ENCODE measurements around the gene RTEL1. TPM values are rescaled to one million over a fixed set of nuclear protein-coding genes. Genes with fewer than 3 reads are reported as not detected.
"Not testable (repeated sequence)": the region's sequence is repeated elsewhere in the genome, so short reads cannot be mapped to it uniquely, and the experiment has no call there.

RTEL1 gene
- total RNA-seq, 2 experiments from 2014 or later, result 49.8 to 54.3 TPM

DNA sequence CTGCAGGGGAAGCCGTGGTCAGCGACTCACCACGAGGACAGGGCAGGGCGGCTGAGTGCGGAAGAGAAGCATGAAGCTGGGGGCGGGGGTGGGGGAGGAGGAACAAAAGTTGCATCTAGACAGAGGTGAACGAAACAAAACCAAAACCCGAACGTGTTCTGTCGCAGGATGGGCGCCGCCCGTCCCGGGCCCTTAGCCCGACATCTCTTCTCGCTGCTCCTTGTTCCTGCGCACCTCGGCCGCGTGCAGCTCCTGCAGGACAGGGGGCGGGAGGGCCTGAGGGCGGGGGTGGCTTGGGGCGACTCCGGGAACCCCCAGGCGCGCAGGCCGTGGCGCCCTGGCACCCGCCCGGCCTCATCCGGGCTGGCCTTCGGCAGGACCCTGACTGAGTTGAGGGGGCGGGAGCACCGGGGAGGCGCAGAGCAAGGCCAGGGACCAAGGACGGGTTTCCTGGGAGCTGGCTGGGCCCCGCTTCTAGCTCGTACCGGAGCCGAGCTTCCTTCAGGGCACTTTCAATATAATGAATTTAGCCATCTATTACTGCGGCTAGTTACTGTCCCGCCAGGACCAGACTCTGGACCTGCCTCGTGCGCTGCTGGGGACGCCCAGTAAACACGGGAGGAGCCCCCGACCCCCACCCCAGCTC is 16.8 kb upstream of the RTEL1 start:
- H3K4me1 Mint-ChIP-seq (ENCODE audit: low read depth), result peaks cover 27% of the 10 kb centered on the region
- H3K9me3 Mint-ChIP-seq (ENCODE audit: insufficient read depth), result no peaks in the 10 kb centered on the region
- no peaks in the 10 kb centered on the region for H3K27me3 Mint-ChIP-seq (ENCODE audit: low read depth)
- CTCF ChIA-PET, result interaction anchor here (0.7 to 2.6 kb wide), 30 partner anchors 9 to 416 kb away, joined by 3 to 39 read pairs (median 4); partner anchors contain the start of genes ARFRP1, GMEB2, PPDPF and PTK6
- peaks cover 6% of the 10 kb centered on the region for H3K36me3 Mint-ChIP-seq (ENCODE audit: low read depth)
- ATAC-seq, result peak; percentile 44
- H3K4me3 Mint-ChIP-seq, result peak overlapping the region; percentile 74
- H3K27ac Mint-ChIP-seq, result peak overlapping the region; percentile 74
- peak; percentile 77 for DNase-seq
- POLR2A ChIA-PET, result interaction anchor here (0.6 to 2.5 kb wide), 16 partner anchors 9 to 228 kb away, joined by 3 to 34 read pairs (median 4); partner anchors contain the start of genes ARFRP1, GMEB2, HELZ2 and PPDPF

DNA sequence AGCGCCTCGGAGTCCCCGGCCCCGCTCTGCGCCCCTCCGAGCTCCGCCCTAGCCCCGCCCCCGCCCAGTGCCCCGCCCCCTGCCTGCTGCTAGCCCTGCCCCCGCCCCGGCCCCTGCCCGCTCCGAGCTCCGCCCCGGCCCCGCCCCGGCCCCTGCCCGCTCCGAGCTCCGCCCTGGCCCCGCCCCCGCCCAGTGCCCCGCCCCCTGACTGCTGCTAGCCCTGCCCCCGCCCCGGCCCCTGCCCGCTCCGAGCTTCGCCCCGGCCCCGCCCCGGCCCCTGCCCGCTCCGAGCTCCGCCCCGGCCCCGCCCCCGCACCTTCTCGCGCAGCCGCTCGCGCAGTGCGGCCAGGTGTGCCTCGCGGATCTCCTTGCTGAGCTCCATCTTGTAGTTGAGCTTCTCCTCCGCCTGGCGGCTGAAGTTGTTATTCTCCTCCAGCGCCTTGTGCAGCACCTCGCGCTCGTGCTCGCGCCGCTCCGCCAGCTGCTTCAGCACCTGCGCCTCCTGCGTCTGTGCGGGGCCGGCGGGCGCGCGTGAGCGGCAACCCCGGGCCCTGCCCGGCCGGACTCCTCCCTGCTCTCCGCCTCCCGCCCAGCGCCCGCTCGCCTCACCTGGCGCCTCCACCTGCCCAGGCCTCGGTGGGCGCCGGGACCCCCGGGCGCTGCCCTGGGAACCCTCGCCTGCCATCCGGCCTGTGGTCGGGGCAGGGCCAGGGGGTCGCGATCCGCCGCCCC is 16.2 kb upstream of the RTEL1 start:
- ATAC-seq (peak; percentile 81), DNase-seq (peak; percentile 98)
- H3K36me3 Mint-ChIP-seq (ENCODE audit: low read depth), result peaks cover 6% of the 10 kb centered on the region
- no peaks in the 10 kb centered on the region for H3K9me3 Mint-ChIP-seq (ENCODE audit: insufficient read depth)
- no peaks in the 10 kb centered on the region for H3K27me3 Mint-ChIP-seq (ENCODE audit: low read depth)
- H3K27ac Mint-ChIP-seq, result peak overlapping the region; percentile 52
- peak overlapping the region; percentile 74 for H3K4me3 Mint-ChIP-seq
- ChIA-PET CTCF (interaction anchor here (0.6 to 2.6 kb wide), 30 partner anchors 10 to 416 kb away, joined by 3 to 39 read pairs (median 4); partner anchors contain the start of genes ARFRP1, GMEB2, PPDPF and PTK6), POLR2A (interaction anchor here (0.7 to 2.5 kb wide), 15 partner anchors 9 to 223 kb away, joined by 3 to 34 read pairs (median 4); partner anchors contain the start of genes ARFRP1, GMEB2, HELZ2 and PPDPF)
- peaks cover 25% of the 10 kb centered on the region for H3K4me1 Mint-ChIP-seq (ENCODE audit: low read depth)

DNA sequence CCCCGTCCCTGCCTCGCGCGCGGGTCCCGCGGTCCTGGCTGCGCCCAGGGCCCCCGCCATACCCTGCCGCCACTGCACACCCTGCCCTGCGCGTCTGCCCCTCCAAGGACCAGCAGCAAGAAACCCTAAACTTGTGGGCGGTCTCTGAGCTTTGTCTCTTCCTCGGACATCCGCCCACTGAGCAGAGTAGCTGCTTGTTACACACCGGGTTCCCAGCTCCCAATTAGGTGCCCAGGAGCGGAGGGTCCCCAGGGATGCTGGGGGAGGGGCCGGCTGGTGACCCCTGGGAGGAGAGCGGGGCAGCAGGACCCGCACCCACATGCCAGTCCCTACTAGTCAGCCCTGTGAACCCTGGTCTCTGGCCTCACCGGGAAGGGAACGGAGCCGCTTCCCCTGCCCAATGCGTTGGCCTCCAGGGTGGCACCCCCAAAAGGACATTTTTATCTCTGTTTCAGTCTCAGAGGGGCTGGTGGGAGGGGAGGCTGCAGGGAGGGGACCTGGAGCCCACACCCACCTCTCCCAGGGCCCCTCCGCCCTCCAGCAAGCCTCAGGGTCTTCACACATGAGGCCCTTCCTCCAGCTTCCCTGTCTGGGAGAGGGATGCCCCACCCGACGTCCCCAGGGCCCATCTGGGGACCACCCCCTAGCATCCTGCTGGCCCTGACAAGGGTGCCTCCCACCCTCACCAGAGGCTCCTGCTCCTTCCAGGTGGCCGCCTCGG is 15.4 kb upstream of the RTEL1 start:
- H3K27me3 Mint-ChIP-seq (ENCODE audit: low read depth), result no peaks in the 10 kb centered on the region
- no peaks in the 10 kb centered on the region for H3K9me3 Mint-ChIP-seq (ENCODE audit: insufficient read depth)
- H3K27ac Mint-ChIP-seq, result peak overlapping the region; percentile 76
- H3K4me3 Mint-ChIP-seq, result peak overlapping the region; percentile 62
- ChIA-PET CTCF (interaction anchor here (0.6 to 2.6 kb wide), 18 partner anchors 9 to 415 kb away, joined by 3 to 39 read pairs (median 4); partner anchors contain the start of genes GMEB2, PTK6, RTEL1 and STMN3), POLR2A (interaction anchor here (1.3 to 2.5 kb wide), 4 partner anchors 9 to 68 kb away, joined by 4 to 34 read pairs (median 13); partner anchors contain the start of genes GMEB2, HELZ2 and RTEL1)
- ATAC-seq (no peak), DNase-seq (no peak)
- peaks cover 6% of the 10 kb centered on the region for H3K36me3 Mint-ChIP-seq (ENCODE audit: low read depth)
- H3K4me1 Mint-ChIP-seq (ENCODE audit: low read depth), result peaks cover 18% of the 10 kb centered on the region

DNA sequence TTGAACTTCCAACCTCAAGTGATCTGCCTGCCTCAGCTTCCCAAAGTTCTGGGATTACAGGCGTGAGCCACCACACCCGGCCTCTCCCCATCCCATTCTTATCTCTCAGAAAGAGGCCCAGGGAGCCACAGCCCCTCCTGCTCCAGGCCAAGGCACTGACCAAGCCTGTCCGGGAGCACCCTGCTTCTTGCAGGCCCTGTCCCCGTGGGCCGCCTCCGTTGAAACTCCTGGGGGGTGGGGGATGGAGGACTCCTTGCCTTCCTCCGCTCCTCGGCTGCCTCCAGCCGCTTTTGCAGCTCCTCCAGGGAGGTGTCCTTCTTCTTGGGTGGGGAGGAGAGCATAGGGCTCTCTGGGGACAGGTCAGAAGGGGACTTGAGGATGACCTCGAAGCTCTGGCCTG is 14.6 kb upstream of the RTEL1 start:
- ATAC-seq, result no peak
- ChIA-PET CTCF (interaction anchor here (2.1 to 2.5 kb wide), 2 partner anchors 15 to 30 kb away, joined by 8 to 18 read pairs; partner anchors contain the start of gene RTEL1), POLR2A (no interaction called here)
- no peak for DNase-seq
- peaks cover 4% of the 10 kb centered on the region for H3K36me3 Mint-ChIP-seq (ENCODE audit: low read depth)
- H3K4me1 Mint-ChIP-seq (ENCODE audit: low read depth), result peaks cover 12% of the 10 kb centered on the region
- peak overlapping the region; percentile 62 for H3K4me3 Mint-ChIP-seq
- no peaks in the 10 kb centered on the region for H3K27me3 Mint-ChIP-seq (ENCODE audit: low read depth)
- H3K27ac Mint-ChIP-seq, result no peak overlapping the region
- H3K9me3 Mint-ChIP-seq (ENCODE audit: insufficient read depth), result no peaks in the 10 kb centered on the region

DNA sequence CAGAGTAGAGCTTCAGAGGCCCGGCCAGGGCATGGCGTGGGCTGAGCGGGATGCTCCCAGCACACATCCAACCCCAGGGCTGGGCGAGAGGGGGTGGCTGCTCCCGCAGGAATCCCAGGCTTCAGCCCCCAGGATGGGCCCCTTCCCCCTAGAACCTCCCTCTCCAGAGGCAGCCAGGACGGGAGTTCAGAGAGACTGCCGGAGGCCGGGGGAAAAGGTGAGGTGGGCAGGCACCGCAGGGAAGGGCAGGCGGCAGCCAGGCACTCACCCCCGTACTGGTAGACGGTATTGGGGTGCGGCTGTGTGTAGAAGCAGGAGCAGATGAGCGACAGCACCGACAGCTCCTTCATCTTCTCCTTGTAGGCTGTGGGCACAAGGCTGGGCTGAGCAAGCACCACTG is 14.2 kb upstream of the RTEL1 start:
- Mint-ChIP-seq H3K9me3 (ENCODE audit: insufficient read depth) (no peaks in the 10 kb centered on the region), H3K4me1 (ENCODE audit: low read depth) (peaks cover 10% of the 10 kb centered on the region), H3K27me3 (ENCODE audit: low read depth) (no peaks in the 10 kb centered on the region), H3K4me3 (no peak overlapping the region), H3K36me3 (ENCODE audit: low read depth) (peaks cover 4% of the 10 kb centered on the region), H3K27ac (no peak overlapping the region)
- ChIA-PET CTCF (no interaction called here), POLR2A (no interaction called here)
- ATAC-seq, result no peak
- no peak for DNase-seq

DNA sequence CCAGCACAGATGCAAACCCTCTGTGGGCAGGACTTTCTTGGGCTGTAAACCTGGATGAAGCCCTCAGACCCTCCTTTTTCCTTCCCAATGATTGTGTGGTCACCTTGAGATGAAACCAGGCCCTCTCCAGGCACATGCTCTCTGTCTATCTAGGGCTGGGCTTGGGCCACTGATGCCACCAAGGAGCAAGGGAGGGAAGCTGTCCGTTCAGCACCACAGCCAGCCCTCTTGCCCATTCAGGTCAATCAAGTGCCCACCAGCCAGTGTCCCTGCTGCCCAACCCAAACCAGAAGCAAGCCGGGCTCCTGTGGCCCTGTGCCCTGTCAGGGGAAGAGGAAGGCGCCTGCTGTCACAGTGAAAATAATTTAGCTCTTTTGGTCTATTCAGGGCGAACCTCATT is 12.9 kb upstream of the RTEL1 start:
- POLR2A ChIA-PET, result interaction anchor here (1.0 to 1.4 kb wide), 2 partner anchors 13 to 18 kb away, joined by 3 to 4 read pairs; partner anchors contain the start of genes GMEB2 and RTEL1

DNA sequence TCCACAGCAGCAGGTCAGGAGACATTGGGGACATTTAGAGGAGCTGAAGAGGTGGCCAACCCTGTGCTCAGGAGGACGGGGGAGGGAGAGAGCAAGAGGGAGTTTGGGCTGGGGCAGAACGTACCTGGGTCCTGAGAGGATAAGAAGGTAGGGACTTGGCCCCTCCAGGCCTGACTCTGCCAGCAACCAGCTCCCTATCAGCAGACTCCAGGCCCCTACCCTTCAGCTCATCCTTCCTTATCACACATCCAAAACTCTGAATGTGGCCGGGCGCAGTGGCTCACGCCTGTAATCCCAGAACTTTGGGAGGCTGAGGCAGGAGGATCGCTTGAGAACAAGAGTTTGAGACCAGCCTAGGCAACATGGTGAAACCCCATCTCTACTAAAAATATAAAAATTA is 9.9 kb upstream of the RTEL1 start:
- H3K27ac Mint-ChIP-seq, result no peak overlapping the region
- H3K4me1 Mint-ChIP-seq (ENCODE audit: low read depth), result peaks cover 6% of the 10 kb centered on the region
- DNase-seq (no peak), ATAC-seq (no peak)
- H3K4me3 Mint-ChIP-seq, result no peak overlapping the region
- ChIA-PET CTCF (no interaction called here), POLR2A (interaction anchor here (0.6 kb wide), 1 partner anchor 51 kb away, joined by 3 read pairs; no protein-coding TSS in a partner anchor)
- H3K36me3 Mint-ChIP-seq (ENCODE audit: low read depth), result no peaks in the 10 kb centered on the region
- peaks cover 6% of the 10 kb centered on the region for H3K27me3 Mint-ChIP-seq (ENCODE audit: low read depth)
- no peaks in the 10 kb centered on the region for H3K9me3 Mint-ChIP-seq (ENCODE audit: insufficient read depth)

More for the DNA sequence above, 12.9 kb upstream of the RTEL1 start:
- Mint-ChIP-seq H3K9me3 (ENCODE audit: insufficient read depth) (no peaks in the 10 kb centered on the region), H3K36me3 (ENCODE audit: low read depth) (no peaks in the 10 kb centered on the region), H3K4me3 (no peak overlapping the region), H3K27ac (no peak overlapping the region), H3K27me3 (ENCODE audit: low read depth) (no peaks in the 10 kb centered on the region), H3K4me1 (ENCODE audit: low read depth) (no peaks in the 10 kb centered on the region)
- CTCF ChIA-PET, result interaction anchor here (1.0 to 1.5 kb wide), 3 partner anchors 16 to 29 kb away, joined by 3 to 4 read pairs (median 3); no protein-coding TSS in a partner anchor
- no peak for DNase-seq
- no peak for ATAC-seq

DNA sequence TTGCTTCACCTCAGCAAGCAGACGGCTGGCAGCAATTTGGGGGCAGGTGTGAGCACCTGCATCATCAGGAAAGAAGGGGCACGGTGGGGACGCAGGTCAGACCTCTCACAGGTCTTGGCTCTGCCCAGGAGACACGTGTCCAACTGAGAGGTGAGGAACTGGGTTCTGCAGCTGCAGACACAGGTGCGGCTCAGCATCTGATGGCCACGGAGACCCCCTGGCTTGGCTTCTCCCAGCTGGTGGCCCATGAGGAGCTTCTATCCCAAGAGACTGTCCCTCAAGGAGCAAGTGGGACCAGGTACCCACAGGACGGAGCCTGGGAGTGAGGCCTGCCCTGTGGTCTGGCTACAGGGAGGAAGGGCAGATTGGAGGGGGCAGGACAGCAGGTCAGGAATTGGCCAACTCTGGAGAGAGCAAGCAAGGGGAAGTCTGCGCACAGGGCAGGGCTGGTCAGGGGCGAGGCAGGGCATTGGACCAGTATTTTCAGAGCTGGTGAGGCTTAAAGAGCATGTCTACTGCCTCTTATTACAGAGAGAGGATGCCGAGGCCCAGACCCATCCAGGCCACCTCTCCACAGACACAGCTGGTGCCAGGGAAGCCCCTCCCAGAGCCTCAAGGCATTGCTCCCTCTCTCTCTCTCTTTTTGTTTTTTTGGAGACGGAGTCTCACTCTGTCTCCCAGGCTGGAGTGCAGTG is 9.1 kb upstream of the RTEL1 start:
- ATAC-seq, result no peak

DNA sequence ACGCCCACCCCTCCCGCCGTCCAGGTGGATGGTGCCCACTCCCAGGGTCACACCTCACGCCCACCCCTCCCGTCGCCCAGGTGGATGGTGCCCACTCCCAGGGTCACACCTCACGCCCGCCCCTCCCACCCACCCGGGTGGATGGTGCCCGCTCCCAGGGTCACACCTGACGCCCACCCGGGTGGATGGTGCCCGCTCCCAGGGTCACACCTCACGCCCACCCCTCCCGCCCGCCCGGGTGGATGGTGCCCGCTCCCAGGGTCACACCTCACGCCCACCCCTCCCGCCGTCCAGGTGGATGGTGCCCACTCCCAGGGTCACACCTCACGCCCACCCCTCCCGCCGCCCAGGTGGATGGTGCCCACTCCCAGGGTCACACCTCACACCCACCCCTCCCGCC is 7.6 kb upstream of the RTEL1 start:
- POLR2A ChIA-PET, CTCF ChIA-PET: not testable (repeated sequence)

More for the DNA sequence above, 9.1 kb upstream of the RTEL1 start:
- CTCF ChIA-PET, result no interaction called here
- H3K36me3 Mint-ChIP-seq (ENCODE audit: low read depth), result no peaks in the 10 kb centered on the region
- no peaks in the 10 kb centered on the region for H3K9me3 Mint-ChIP-seq (ENCODE audit: insufficient read depth)
- POLR2A ChIA-PET, result no interaction called here
- no peak overlapping the region for H3K27ac Mint-ChIP-seq
- H3K4me3 Mint-ChIP-seq, result no peak overlapping the region
- no peak for DNase-seq
- H3K27me3 Mint-ChIP-seq (ENCODE audit: low read depth), result peaks cover 6% of the 10 kb centered on the region
- H3K4me1 Mint-ChIP-seq (ENCODE audit: low read depth), result peaks cover 10% of the 10 kb centered on the region

DNA sequence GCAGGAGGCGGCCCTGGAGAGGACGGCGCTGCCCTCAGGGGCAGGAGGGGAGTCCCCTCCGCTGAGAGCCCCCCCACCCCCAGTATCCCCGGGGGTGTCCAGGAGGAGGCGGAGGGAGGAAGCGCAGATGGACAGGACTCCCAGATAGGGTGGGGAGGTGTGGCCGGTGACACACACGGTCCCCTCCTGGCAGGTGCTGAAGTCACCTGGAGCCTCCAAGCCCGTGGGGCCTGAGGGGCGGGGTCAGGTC is 6.2 kb upstream of the RTEL1 start:
- H3K4me1 Mint-ChIP-seq (ENCODE audit: low read depth), result peaks cover 19% of the 10 kb centered on the region
- no peaks in the 10 kb centered on the region for H3K36me3 Mint-ChIP-seq (ENCODE audit: low read depth)
- peaks cover 6% of the 10 kb centered on the region for H3K27me3 Mint-ChIP-seq (ENCODE audit: low read depth)
- peak overlapping the region; percentile 70 for H3K4me3 Mint-ChIP-seq
- ChIA-PET CTCF (interaction anchor here (1.0 kb wide), 1 partner anchor 10 kb away, joined by 6 read pairs; no protein-coding TSS in a partner anchor), POLR2A (interaction anchor here (1.3 kb wide), 1 partner anchor 10 kb away, joined by 7 read pairs; no protein-coding TSS in a partner anchor)
- H3K27ac Mint-ChIP-seq, result no peak overlapping the region
- no peaks in the 10 kb centered on the region for H3K9me3 Mint-ChIP-seq (ENCODE audit: insufficient read depth)
- no peak for DNase-seq
- no peak for ATAC-seq

More for the DNA sequence above, 7.6 kb upstream of the RTEL1 start:
- H3K36me3 Mint-ChIP-seq (ENCODE audit: low read depth); DNase-seq; H3K9me3 Mint-ChIP-seq (ENCODE audit: insufficient read depth); ATAC-seq; H3K4me3 Mint-ChIP-seq; H3K27me3 Mint-ChIP-seq (ENCODE audit: low read depth); H3K27ac Mint-ChIP-seq: not testable (repeated sequence)
- H3K4me1 Mint-ChIP-seq (ENCODE audit: low read depth), result peaks cover 19% of the 10 kb centered on the region
